Naive thymus-derived CD4-positive, alpha-beta T cell (primary cell): ENCODE measurements around the gene PDK2. TPM values are rescaled to one million over a fixed set of nuclear protein-coding genes. Genes with fewer than 3 reads are reported as not detected.

ENCODE experiments used
- ATAC-seq: fragments of 150-1000 bp; cut with Tn5 transposase; 2 replicates; pipeline ENCODE4 v1.10.0; 2021; ENCODE audit warnings: mild to moderate bottlenecking, moderate library complexity
- CTCF ChIA-PET: fragments of 350-600 bp; sonication (Branson Sonifier 250); formaldehyde crosslinking; loops from one replicate; lab custom pipeline; 2021; ENCODE audit warnings: antibody characterized with exemption; lab: Charles Lee
- POLR2A ChIA-PET: fragments of 350-600 bp; sonication (Branson Sonifier 250); formaldehyde crosslinking; loops from one replicate; lab custom pipeline; 2021; ENCODE audit warnings: antibody characterized with exemption, inconsistent platforms; lab: Charles Lee
- DNase-seq, 9 donors: peaks; one replicate each; pipeline versions ENCODE4 v3.0.0 to v3.0.0-alpha.2; 2020 to 2022; ENCODE audit warnings: mixed read lengths in 1 of 9
- H3K27ac ChIP-seq: one replicate; pipeline ENCODE4 v1.7.0; 2013; ENCODE audit warnings: mild to moderate bottlenecking, low read depth, low read length, moderate library complexity
- H3K27me3 ChIP-seq, 2 donors: one replicate each; pipeline ENCODE4 v1.7.0; 2013; ENCODE audit warnings: low read length in 2 of 2, mild to moderate bottlenecking in 2 of 2, moderate library complexity in 2 of 2; ENCODE audit not compliant: control insufficient read depth in 2 of 2, insufficient read depth in 2 of 2
- H3K36me3 ChIP-seq, 3 experiments: 1 replicate in 2 of 3; 2 replicates in 1 of 3; pipeline ENCODE4 v1.7.0; 2013; ENCODE audit warnings: low read length in 3 of 3, mild to moderate bottlenecking in 3 of 3, moderate library complexity in 1 of 3; ENCODE audit not compliant: insufficient read depth in 3 of 3, control insufficient read depth in 2 of 3
- H3K4me1 ChIP-seq, 2 donors: one replicate each; pipeline ENCODE4 v1.7.0; 2013; ENCODE audit warnings: low read length in 2 of 2, mild to moderate bottlenecking in 2 of 2, moderate library complexity in 1 of 2; ENCODE audit not compliant: control insufficient read depth in 2 of 2, insufficient read depth in 2 of 2
- H3K4me3 ChIP-seq: 2 replicates; pipeline ENCODE4 v1.7.0; 2013; ENCODE audit warnings: mild to moderate bottlenecking, low read length
- H3K9me3 ChIP-seq, 3 experiments: 1 replicate in 2 of 3; 2 replicates in 1 of 3; pipeline ENCODE4 v1.7.0; 2013; ENCODE audit warnings: low read length in 3 of 3; ENCODE audit not compliant: control insufficient read depth in 2 of 3
- H3K27ac Mint-ChIP-seq, 9 donors: one replicate each; pipeline ENCODE4 v1.8.0; 2020 to 2022; ENCODE audit warnings: mixed read lengths in 9 of 9, mild to moderate bottlenecking in 8 of 9, moderate library complexity in 5 of 9, inconsistent platforms in 2 of 9
- H3K27me3 Mint-ChIP-seq, 5 donors: one replicate each; pipeline ENCODE4 v1.8.0; 2021 to 2022; ENCODE audit warnings: mixed read lengths in 5 of 5, mild to moderate bottlenecking in 1 of 5
- H3K36me3 Mint-ChIP-seq, 5 donors: one replicate each; pipeline ENCODE4 v1.8.0; 2020 to 2022; ENCODE audit warnings: mixed read lengths in 5 of 5, mild to moderate bottlenecking in 3 of 5, inconsistent platforms in 1 of 5
- H3K4me1 Mint-ChIP-seq, 7 donors: one replicate each; pipeline ENCODE4 v1.8.0; 2020 to 2022; ENCODE audit warnings: mixed read lengths in 7 of 7, mild to moderate bottlenecking in 3 of 7, inconsistent platforms in 1 of 7
- H3K4me3 Mint-ChIP-seq, 10 donors: one replicate each; pipeline ENCODE4 v1.8.0; 2020 to 2022; ENCODE audit warnings: mild to moderate bottlenecking in 10 of 10, mixed read lengths in 10 of 10, moderate library complexity in 6 of 10, inconsistent platforms in 2 of 10
- H3K9me3 Mint-ChIP-seq, 11 donors: one replicate each; pipeline ENCODE4 v1.8.0; 2020 to 2022; ENCODE audit warnings: mixed read lengths in 11 of 11, mild to moderate bottlenecking in 4 of 11, inconsistent platforms in 1 of 11, moderate library complexity in 1 of 11
- intact Hi-C, 2 donors: fragments of 100-400 bp; cut with micrococcal nuclease; formaldehyde crosslinking; loops; one replicate each; pipeline ENCODE4 v1.15.1; 2023
- polyA plus RNA-seq, 2 donors: library from polyadenylated mRNA; unstranded; fragments of 300-500 nt; fragmentation: Illumina TruSeq; gene quantifications; one replicate each; pipeline ENCODE4 v1.2.3, GENCODE V29; 2021
- total RNA-seq, 6 experiments: library from RNA in 5 of 6; stranded (reverse) in 5 of 6; gene quantifications; 1 replicate in 5 of 6; 2 replicates in 1 of 6; pipeline ENCODE4 v1.2.3 and lab custom pipeline; 2021 to 2026

PDK2 gene
- total and polyA plus RNA-seq, 7 experiments from 2014 or later: 16.7 to 50.4 (median 37.2) TPM

GRCh38 chr17:50095626-50096037 is 481 bp downstream of the PDK2 start:
- POLR2A ChIA-PET: no interaction called here
- Mint-ChIP-seq H3K4me3 (peak overlapping the region; percentile 91 to 100 (median 96)), H3K27me3 (no peaks in the 10 kb centered on the region), H3K36me3 (peaks cover 0 to 18% (median 4%) of the 10 kb centered on the region in 5 donors), H3K4me1 (peaks cover 28 to 46% (median 38%) of the 10 kb centered on the region in 7 donors), H3K9me3 (peaks cover 0 to 2% (median 0%) of the 10 kb centered on the region in 11 donors), H3K27ac (peak overlapping the region; percentile 87 to 98 (median 95))
- ATAC-seq (no peak), DNase-seq (peak in 1 of 9 donors; percentile 15)
- H3K36me3 ChIP-seq: peaks cover 0 to 34% (median 0%) of the 10 kb centered on the region in 3 experiments
- H3K4me3 ChIP-seq: peak overlapping the region; percentile 92
- H3K27ac ChIP-seq: peak overlapping the region; percentile 81
- intact Hi-C loops: loop anchor here (1.0 to 10.0 kb wide), 13 partner anchors 22 to 680 kb away; partner anchors contain the start of genes ITGA3 (in 1 of the 2), KAT7 (in 1 of the 2), NXPH3 (in 1 of the 2) and SPOP (in 1 of the 2)
- CTCF ChIA-PET: interaction anchor here (0.6 to 2.7 kb wide), 2 partner anchors 8 to 70 kb away, joined by 3 to 9 read pairs; no protein-coding TSS in a partner anchor
- no peaks in the 10 kb centered on the region for H3K27me3 ChIP-seq
- no peaks in the 10 kb centered on the region for H3K9me3 ChIP-seq
- H3K4me1 ChIP-seq: peaks cover 12 to 14% of the 10 kb centered on the region in 2 donors

DNA sequence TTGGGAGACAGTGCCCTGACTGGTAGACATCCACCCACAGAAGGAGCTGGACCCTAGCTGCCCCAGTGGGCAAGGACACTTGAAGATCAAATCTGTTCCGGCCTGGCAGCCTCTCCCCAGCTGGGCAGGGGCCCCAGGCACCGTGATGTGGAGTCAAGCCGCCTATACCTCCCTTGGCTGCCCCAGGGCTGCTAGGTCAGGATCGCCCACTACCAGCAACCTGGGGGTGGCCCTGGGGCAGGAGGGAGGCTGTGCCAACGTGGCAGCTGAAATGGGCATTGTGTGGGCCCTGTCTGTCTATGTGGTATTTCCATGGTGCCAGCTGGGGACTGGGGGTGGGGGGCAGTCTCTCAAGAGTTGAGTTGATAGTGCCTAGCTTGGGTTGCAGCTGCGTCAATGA is 941 bp downstream of the PDK2 start:
- intact Hi-C loops: loop anchor here in 1 of 2 donors (10.0 kb wide), 2 partner anchors 241 to 521 kb away; partner anchors contain the start of gene NXPH3
- Mint-ChIP-seq H3K4me3 (peak overlapping the region; percentile 91 to 100 (median 96)), H3K36me3 (peaks cover 0 to 21% (median 4%) of the 10 kb centered on the region in 5 donors), H3K27me3 (no peaks in the 10 kb centered on the region), H3K4me1 (peaks cover 29 to 48% (median 41%) of the 10 kb centered on the region in 7 donors), H3K27ac (peak overlapping the region; percentile 87 to 98 (median 95)), H3K9me3 (peaks cover 0 to 2% (median 0%) of the 10 kb centered on the region in 11 donors)
- Histone ChIP-seq H3K27me3 (no peaks in the 10 kb centered on the region), H3K9me3 (no peaks in the 10 kb centered on the region), H3K36me3 (peaks cover 0 to 38% (median 0%) of the 10 kb centered on the region in 3 experiments), H3K4me1 (peaks cover 12 to 14% of the 10 kb centered on the region in 2 donors), H3K4me3 (peak overlapping the region; percentile 92), H3K27ac (peak overlapping the region; percentile 81)
- ChIA-PET CTCF (interaction anchor here (0.6 to 2.7 kb wide), 2 partner anchors 8 to 70 kb away, joined by 3 to 9 read pairs; no protein-coding TSS in a partner anchor), POLR2A (no interaction called here)
- DNase-seq (no peak), ATAC-seq (no peak)

DNA sequence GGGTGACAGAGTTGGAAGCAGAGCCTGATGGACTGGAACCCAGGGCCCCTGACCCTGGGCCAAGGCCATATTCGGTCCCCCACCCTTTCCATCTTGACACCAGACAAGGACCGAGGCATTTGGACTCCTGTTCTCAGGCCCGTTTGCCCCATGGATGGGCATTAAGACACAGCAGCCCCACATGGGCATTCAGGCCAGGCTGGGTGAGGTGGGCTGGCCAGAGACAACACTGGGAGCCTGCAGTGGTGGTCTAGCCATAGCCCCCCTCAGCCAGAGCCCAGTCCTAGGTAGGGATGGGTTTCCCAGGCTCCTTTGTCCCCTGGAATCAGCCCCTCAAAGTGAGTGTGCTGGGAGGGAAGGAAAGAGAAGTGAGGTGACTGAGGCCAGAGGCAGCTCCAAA is 1.6 kb downstream of the PDK2 start:
- peaks cover 0 to 45% (median 0%) of the 10 kb centered on the region in 3 experiments for H3K36me3 ChIP-seq
- H3K4me3 ChIP-seq: no peak overlapping the region
- peaks cover 12 to 14% of the 10 kb centered on the region in 2 donors for H3K4me1 ChIP-seq
- ChIA-PET CTCF (interaction anchor here (2.7 kb wide), 1 partner anchor 9 kb away, joined by 9 read pairs; no protein-coding TSS in a partner anchor), POLR2A (interaction anchor here (0.7 kb wide), 1 partner anchor 10 kb away, joined by 3 read pairs; no protein-coding TSS in a partner anchor)
- no peaks in the 10 kb centered on the region for H3K27me3 ChIP-seq
- H3K36me3 Mint-ChIP-seq: peaks cover 0 to 21% (median 4%) of the 10 kb centered on the region in 5 donors
- H3K27me3 Mint-ChIP-seq: no peaks in the 10 kb centered on the region
- peak overlapping the region in 5 of 9 donors; percentile 16 to 98 (median 67) for H3K27ac Mint-ChIP-seq
- H3K27ac ChIP-seq: no peak overlapping the region
- intact Hi-C loops: loop anchor here in 1 of 2 donors (10.0 kb wide), 2 partner anchors 242 to 522 kb away; partner anchors contain the start of gene NXPH3
- ATAC-seq (no peak), DNase-seq (no peak)
- no peaks in the 10 kb centered on the region for H3K9me3 ChIP-seq
- peaks cover 0 to 2% (median 0%) of the 10 kb centered on the region in 11 donors for H3K9me3 Mint-ChIP-seq
- peaks cover 29 to 48% (median 41%) of the 10 kb centered on the region in 7 donors for H3K4me1 Mint-ChIP-seq
- H3K4me3 Mint-ChIP-seq: peak overlapping the region in 8 of 10 donors; percentile 8 to 100 (median 97)

DNA sequence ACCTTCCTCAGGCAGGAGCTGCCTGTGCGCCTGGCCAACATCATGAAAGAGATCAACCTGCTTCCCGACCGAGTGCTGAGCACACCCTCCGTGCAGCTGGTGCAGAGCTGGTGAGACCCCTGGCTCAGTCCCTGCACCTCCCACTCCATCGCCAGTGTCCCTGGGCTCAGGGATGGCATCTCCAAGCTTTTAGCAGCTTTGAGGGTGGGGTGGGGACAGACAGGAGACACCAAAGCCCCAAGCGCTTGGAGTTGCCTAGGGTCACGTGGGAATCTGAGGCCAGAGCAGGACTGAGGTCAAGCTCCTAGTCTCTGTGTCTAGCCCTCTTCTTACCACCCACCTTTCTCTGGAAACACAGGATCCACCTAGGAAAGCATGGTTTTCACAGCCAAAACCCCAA is 2.3 kb downstream of the PDK2 start:
- ChIA-PET POLR2A (interaction anchor here (0.5 to 0.7 kb wide), 2 partner anchors 10 to 358 kb away, joined by 3 to 4 read pairs; no protein-coding TSS in a partner anchor), CTCF (interaction anchor here (0.6 to 2.7 kb wide), 3 partner anchors 10 to 93 kb away, joined by 3 to 9 read pairs (median 5); no protein-coding TSS in a partner anchor)
- Mint-ChIP-seq H3K27ac (peak overlapping the region in 2 of 9 donors; percentile 67 to 70), H3K4me3 (peak overlapping the region in 5 of 10 donors; percentile 8 to 91 (median 41)), H3K9me3 (no peaks in the 10 kb centered on the region), H3K4me1 (peaks cover 29 to 48% (median 41%) of the 10 kb centered on the region in 7 donors), H3K27me3 (no peaks in the 10 kb centered on the region), H3K36me3 (peaks cover 0 to 21% (median 4%) of the 10 kb centered on the region in 5 donors)
- H3K27ac ChIP-seq: no peak overlapping the region
- DNase-seq: no peak
- H3K4me3 ChIP-seq: no peak overlapping the region
- H3K9me3 ChIP-seq: no peaks in the 10 kb centered on the region
- H3K27me3 ChIP-seq: no peaks in the 10 kb centered on the region
- intact Hi-C loops: loop anchor here in 1 of 2 donors (10.0 kb wide), 2 partner anchors 243 to 523 kb away; partner anchors contain the start of gene NXPH3
- peaks cover 12 to 14% of the 10 kb centered on the region in 2 donors for H3K4me1 ChIP-seq
- no peak for ATAC-seq
- H3K36me3 ChIP-seq: peaks cover 0 to 52% (median 0%) of the 10 kb centered on the region in 3 experiments

DNA sequence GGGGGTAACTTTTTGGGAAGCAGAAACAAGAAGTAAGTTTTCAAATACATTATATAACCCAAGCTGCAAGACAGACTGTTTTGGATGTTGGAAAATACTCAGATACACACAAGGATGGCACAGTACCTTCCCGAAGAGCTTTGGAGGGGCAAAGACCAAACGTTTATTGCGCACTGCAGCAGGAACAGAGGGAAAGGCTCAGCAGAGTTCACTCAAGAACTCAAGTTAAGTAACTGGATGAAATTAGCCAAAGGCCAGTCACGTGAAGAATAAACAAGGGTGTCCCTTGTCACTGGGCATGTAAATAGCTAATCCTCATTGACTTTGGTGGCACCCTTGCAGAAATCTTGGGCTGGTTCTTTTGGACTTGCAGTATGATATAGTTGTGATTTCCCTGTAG is 2.8 kb downstream of the PDK2 start:
- Histone ChIP-seq H3K36me3 (peaks cover 0 to 57% (median 0%) of the 10 kb centered on the region in 3 experiments), H3K4me1 (peaks cover 12 to 14% of the 10 kb centered on the region in 2 donors), H3K27ac (no peak overlapping the region), H3K4me3 (no peak overlapping the region), H3K9me3 (no peaks in the 10 kb centered on the region), H3K27me3 (no peaks in the 10 kb centered on the region)
- no peak for ATAC-seq
- peaks cover 29 to 48% (median 41%) of the 10 kb centered on the region in 7 donors for H3K4me1 Mint-ChIP-seq
- ChIA-PET POLR2A (no interaction called here), CTCF (interaction anchor here (0.6 to 2.7 kb wide), 4 partner anchors 10 to 94 kb away, joined by 3 to 9 read pairs (median 4); no protein-coding TSS in a partner anchor)
- H3K4me3 Mint-ChIP-seq: peak overlapping the region in 1 of 10 donors; percentile 41
- intact Hi-C loops: loop anchor here in 1 of 2 donors (10.0 kb wide), 2 partner anchors 243 to 523 kb away; partner anchors contain the start of gene NXPH3
- DNase-seq: no peak
- no peaks in the 10 kb centered on the region for H3K27me3 Mint-ChIP-seq
- H3K27ac Mint-ChIP-seq: no peak overlapping the region
- H3K36me3 Mint-ChIP-seq: peaks cover 0 to 21% (median 4%) of the 10 kb centered on the region in 5 donors
- no peaks in the 10 kb centered on the region for H3K9me3 Mint-ChIP-seq

DNA sequence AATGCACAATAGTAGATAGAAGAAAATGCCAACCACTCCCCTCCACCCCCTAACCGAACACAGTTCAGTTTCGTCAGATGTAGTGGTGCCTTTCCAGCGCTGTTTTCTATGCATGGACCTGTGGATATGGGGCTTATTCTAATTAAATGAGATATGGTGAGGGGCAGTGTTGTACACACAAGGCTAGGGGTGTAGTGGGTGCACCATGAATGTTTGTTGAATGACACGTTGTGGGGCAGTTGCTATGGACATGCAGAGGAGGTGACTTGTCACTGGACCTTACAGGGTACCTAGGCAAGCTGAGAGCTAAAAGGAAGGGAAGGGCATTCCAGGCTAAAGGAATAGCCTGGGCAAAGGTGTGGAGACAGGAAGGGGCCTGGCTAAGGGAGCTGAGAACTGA is 3.4 kb downstream of the PDK2 start:
- peaks cover 29 to 46% (median 38%) of the 10 kb centered on the region in 7 donors for H3K4me1 Mint-ChIP-seq
- H3K27ac Mint-ChIP-seq: peak overlapping the region in 2 of 9 donors; percentile 13 to 87
- Histone ChIP-seq H3K27me3 (no peaks in the 10 kb centered on the region), H3K36me3 (peaks cover 0 to 63% (median 0%) of the 10 kb centered on the region in 3 experiments), H3K4me3 (no peak overlapping the region), H3K4me1 (peaks cover 12 to 14% of the 10 kb centered on the region in 2 donors), H3K9me3 (no peaks in the 10 kb centered on the region), H3K27ac (no peak overlapping the region)
- DNase-seq (no peak), ATAC-seq (no peak)
- H3K27me3 Mint-ChIP-seq: no peaks in the 10 kb centered on the region
- POLR2A ChIA-PET: no interaction called here
- CTCF ChIA-PET: interaction anchor here (0.6 to 2.1 kb wide), 4 partner anchors 11 to 81 kb away, joined by 3 to 5 read pairs (median 4); no protein-coding TSS in a partner anchor
- intact Hi-C loops: loop anchor here in 1 of 2 donors (10.0 kb wide), 2 partner anchors 244 to 524 kb away; partner anchors contain the start of gene NXPH3
- H3K9me3 Mint-ChIP-seq: no peaks in the 10 kb centered on the region
- H3K36me3 Mint-ChIP-seq: peaks cover 0 to 21% (median 4%) of the 10 kb centered on the region in 5 donors
- peak overlapping the region in 1 of 10 donors; percentile 59 for H3K4me3 Mint-ChIP-seq
